Right atrium auricular region (tissue), 2 donors: ENCODE measurements around the gene TTC8. TPM values are rescaled to one million over a fixed set of nuclear protein-coding genes. Genes with fewer than 3 reads are reported as not detected.

Experiments used
- DNase-seq: peaks from one replicate; pipeline ENCODE4 v3.0.0-alpha.2; 2019; ENCODE audit warnings: low spot score
- H3K27ac ChIP-seq, 2 donors: fragments of 200-600 bp; sonication (generic); 1 replicate in 1 of 2; 2 replicates in 1 of 2; pipeline ENCODE4 v1.5.1; 2016 to 2019
- H3K27me3 ChIP-seq, 2 donors: fragments of 200-600 bp; sonication (generic); one replicate each; pipeline versions ENCODE4 v1.5.1 to v1.6.0; 2017 to 2019
- H3K36me3 ChIP-seq: fragments of 200-600 bp; sonication (generic); one replicate; pipeline ENCODE4 v1.5.1; 2016
- H3K4me1 ChIP-seq, 2 donors: fragments of 200-600 bp; sonication (generic); one replicate each; pipeline versions ENCODE4 v1.5.1 to v1.6.0; 2017 to 2019
- H3K4me3 ChIP-seq, 2 donors: fragments of 200-600 bp; sonication (generic); 1 replicate in 1 of 2; 2 replicates in 1 of 2; pipeline ENCODE4 v1.5.1; 2017 to 2019; ENCODE audit warnings: mild to moderate bottlenecking in 1 of 2, moderate library complexity in 1 of 2
- H3K9me3 ChIP-seq, 2 donors: fragments of 200-600 bp; sonication (generic); one replicate each; pipeline ENCODE4 v1.5.1; 2019
- total RNA-seq, 2 donors: library from RNA; depleted of rRNA; stranded (reverse); fragments of >200 nt; gene quantifications; one replicate each; pipeline ENCODE4 v1.1.0, GENCODE V29; 2016
- TF ChIP-seq, protein P1 (sequence below), 2 donors: fragments of 200-600 bp; sonication (generic); IDR thresholded peaks; one replicate each; pipeline ENCODE4 v1.5.1; 2019; ENCODE audit warnings: antibody characterized with exemption in 2 of 2

Gene TTC8
- total RNA-seq, 2 donors from 2014 or later: 8.0 to 19.5 TPM

DNA sequence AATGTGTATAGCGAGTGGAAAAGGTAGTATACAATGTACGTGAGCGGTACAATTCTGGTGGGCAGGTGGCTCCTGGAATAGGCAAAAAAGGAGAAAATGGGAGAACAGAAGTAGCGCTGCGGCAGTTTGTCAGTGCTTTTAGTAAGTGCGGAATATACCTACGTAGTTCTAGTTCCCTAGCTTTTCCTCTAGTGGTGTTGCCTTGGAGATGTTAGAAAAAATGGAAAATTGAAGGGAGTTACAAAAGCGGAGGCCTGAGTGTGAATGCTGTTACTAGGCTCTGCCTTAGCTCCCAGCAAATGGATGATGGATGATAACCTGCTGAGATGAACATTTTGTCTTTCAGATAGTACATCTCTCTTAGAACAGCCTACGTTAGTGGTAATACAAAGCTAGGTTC lies 1.1 kb downstream of the TTC8 start:
- H3K27me3 ChIP-seq: no peaks in the 10 kb centered on the region
- no peak for DNase-seq
- H3K4me1 ChIP-seq: peaks cover 0 to 9% of the 10 kb centered on the region in 2 donors
- H3K9me3 ChIP-seq: no peaks in the 10 kb centered on the region
- H3K36me3 ChIP-seq: no peaks in the 10 kb centered on the region
- H3K27ac ChIP-seq: no peak overlapping the region
- TF ChIP-seq, protein P1, sequence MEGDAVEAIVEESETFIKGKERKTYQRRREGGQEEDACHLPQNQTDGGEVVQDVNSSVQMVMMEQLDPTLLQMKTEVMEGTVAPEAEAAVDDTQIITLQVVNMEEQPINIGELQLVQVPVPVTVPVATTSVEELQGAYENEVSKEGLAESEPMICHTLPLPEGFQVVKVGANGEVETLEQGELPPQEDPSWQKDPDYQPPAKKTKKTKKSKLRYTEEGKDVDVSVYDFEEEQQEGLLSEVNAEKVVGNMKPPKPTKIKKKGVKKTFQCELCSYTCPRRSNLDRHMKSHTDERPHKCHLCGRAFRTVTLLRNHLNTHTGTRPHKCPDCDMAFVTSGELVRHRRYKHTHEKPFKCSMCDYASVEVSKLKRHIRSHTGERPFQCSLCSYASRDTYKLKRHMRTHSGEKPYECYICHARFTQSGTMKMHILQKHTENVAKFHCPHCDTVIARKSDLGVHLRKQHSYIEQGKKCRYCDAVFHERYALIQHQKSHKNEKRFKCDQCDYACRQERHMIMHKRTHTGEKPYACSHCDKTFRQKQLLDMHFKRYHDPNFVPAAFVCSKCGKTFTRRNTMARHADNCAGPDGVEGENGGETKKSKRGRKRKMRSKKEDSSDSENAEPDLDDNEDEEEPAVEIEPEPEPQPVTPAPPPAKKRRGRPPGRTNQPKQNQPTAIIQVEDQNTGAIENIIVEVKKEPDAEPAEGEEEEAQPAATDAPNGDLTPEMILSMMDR (IDR thresholded peaks at IDR 0.05): no peak
- H3K4me3 ChIP-seq: peak overlapping the region in 1 of 2 donors; percentile 75

- no peak overlapping the region for H3K27ac ChIP-seq
- TF ChIP-seq, protein P1 (IDR thresholded peaks at IDR 0.05): no peak
- H3K36me3 ChIP-seq: no peaks in the 10 kb centered on the region
- peaks cover 0 to 17% of the 10 kb centered on the region in 2 donors for H3K4me1 ChIP-seq
- no peaks in the 10 kb centered on the region for H3K9me3 ChIP-seq
- DNase-seq: no peak
- no peaks in the 10 kb centered on the region for H3K27me3 ChIP-seq
- no peak overlapping the region for H3K4me3 ChIP-seq
Measured at GRCh38 chr14:88829188-88829587, 4.7 kb downstream of the TTC8 start.

GRCh38 chr14:88829685-88830302 lies 5.3 kb downstream of the TTC8 start:
- TF ChIP-seq, protein P1 (IDR thresholded peaks at IDR 0.05): no peak
- no peaks in the 10 kb centered on the region for H3K9me3 ChIP-seq
- DNase-seq: no peak
- no peaks in the 10 kb centered on the region for H3K27me3 ChIP-seq
- H3K4me3 ChIP-seq: no peak overlapping the region
- no peak overlapping the region for H3K27ac ChIP-seq
- H3K4me1 ChIP-seq: peaks cover 0 to 21% of the 10 kb centered on the region in 2 donors
- no peaks in the 10 kb centered on the region for H3K36me3 ChIP-seq

- H3K4me1 ChIP-seq: peaks cover 0 to 20% of the 10 kb centered on the region in 2 donors
- no peaks in the 10 kb centered on the region for H3K36me3 ChIP-seq
- no peak overlapping the region for H3K4me3 ChIP-seq
- no peaks in the 10 kb centered on the region for H3K9me3 ChIP-seq
- H3K27me3 ChIP-seq: no peaks in the 10 kb centered on the region
- H3K27ac ChIP-seq: no peak overlapping the region
- DNase-seq: no peak
- TF ChIP-seq, protein P1 (IDR thresholded peaks at IDR 0.05): no peak
Measured at GRCh38 chr14:88831284-88831683, 6.8 kb downstream of the TTC8 start.

DNA sequence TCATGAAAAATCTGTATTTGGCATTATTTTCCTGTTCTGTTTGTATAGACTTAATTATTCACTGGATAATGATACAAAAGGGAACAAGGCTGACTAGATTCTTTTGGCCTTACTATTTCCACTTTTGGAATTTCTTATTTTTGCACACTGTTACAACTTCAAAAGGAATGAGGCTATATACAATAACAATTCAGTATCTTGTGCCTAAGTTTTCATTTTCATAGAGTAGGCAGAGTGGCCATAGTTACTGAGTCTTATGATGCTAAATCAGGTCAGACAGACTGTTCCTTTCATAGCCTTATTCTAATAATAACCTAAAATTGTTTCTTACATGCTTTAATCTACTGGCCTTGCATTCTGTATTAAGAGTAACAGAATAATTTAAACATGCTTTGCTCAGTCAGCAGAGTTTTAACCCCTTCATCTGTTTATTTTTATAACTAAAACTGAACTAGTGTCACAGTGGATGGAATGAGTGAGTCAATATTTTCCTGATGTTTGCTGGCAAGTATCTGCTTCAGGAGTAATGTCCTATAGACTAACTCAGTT lies 10.5 kb downstream of the TTC8 start:
- H3K9me3 ChIP-seq: no peaks in the 10 kb centered on the region
- no peak overlapping the region for H3K4me3 ChIP-seq
- DNase-seq: no peak
- no peaks in the 10 kb centered on the region for H3K27me3 ChIP-seq
- H3K27ac ChIP-seq: peak overlapping the region in 1 of 2 donors; percentile 26
- TF ChIP-seq, protein P1 (IDR thresholded peaks at IDR 0.05): no peak
- no peaks in the 10 kb centered on the region for H3K36me3 ChIP-seq
- peaks cover 0 to 20% of the 10 kb centered on the region in 2 donors for H3K4me1 ChIP-seq
